ENCODE data around the gene RWDD2A. TPM values are rescaled to one million over a fixed set of nuclear protein-coding genes. Genes with fewer than 3 reads are reported as not detected.

Gene RWDD2A
- total and polyA plus RNA-seq, 2 of the 8 experiments (the other 6 are each of a cell fraction or from before 2014, with no cell fraction given): 2.1 to 3.6 TPM

DNA sequence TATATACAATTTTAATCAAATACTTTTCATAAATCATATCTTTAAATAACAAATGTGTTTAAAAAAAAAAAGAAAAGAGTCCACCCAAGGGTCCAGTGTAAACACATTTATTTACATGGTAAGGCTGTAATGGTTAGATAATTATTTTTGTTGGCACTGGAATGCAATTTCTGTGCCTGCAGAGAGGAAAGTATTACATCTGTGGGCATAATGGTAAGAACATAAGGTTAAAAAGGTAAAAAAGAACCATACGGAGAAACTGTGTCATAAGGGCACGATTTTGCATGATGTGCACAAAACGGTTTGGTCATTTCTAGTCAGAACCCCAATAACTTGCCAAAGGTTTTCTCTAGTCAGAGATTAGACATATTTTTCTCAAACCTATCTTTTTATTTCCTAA lies 54.3 kb downstream of the RWDD2A start (continued):
- TF ChIP-seq, protein P1, sequence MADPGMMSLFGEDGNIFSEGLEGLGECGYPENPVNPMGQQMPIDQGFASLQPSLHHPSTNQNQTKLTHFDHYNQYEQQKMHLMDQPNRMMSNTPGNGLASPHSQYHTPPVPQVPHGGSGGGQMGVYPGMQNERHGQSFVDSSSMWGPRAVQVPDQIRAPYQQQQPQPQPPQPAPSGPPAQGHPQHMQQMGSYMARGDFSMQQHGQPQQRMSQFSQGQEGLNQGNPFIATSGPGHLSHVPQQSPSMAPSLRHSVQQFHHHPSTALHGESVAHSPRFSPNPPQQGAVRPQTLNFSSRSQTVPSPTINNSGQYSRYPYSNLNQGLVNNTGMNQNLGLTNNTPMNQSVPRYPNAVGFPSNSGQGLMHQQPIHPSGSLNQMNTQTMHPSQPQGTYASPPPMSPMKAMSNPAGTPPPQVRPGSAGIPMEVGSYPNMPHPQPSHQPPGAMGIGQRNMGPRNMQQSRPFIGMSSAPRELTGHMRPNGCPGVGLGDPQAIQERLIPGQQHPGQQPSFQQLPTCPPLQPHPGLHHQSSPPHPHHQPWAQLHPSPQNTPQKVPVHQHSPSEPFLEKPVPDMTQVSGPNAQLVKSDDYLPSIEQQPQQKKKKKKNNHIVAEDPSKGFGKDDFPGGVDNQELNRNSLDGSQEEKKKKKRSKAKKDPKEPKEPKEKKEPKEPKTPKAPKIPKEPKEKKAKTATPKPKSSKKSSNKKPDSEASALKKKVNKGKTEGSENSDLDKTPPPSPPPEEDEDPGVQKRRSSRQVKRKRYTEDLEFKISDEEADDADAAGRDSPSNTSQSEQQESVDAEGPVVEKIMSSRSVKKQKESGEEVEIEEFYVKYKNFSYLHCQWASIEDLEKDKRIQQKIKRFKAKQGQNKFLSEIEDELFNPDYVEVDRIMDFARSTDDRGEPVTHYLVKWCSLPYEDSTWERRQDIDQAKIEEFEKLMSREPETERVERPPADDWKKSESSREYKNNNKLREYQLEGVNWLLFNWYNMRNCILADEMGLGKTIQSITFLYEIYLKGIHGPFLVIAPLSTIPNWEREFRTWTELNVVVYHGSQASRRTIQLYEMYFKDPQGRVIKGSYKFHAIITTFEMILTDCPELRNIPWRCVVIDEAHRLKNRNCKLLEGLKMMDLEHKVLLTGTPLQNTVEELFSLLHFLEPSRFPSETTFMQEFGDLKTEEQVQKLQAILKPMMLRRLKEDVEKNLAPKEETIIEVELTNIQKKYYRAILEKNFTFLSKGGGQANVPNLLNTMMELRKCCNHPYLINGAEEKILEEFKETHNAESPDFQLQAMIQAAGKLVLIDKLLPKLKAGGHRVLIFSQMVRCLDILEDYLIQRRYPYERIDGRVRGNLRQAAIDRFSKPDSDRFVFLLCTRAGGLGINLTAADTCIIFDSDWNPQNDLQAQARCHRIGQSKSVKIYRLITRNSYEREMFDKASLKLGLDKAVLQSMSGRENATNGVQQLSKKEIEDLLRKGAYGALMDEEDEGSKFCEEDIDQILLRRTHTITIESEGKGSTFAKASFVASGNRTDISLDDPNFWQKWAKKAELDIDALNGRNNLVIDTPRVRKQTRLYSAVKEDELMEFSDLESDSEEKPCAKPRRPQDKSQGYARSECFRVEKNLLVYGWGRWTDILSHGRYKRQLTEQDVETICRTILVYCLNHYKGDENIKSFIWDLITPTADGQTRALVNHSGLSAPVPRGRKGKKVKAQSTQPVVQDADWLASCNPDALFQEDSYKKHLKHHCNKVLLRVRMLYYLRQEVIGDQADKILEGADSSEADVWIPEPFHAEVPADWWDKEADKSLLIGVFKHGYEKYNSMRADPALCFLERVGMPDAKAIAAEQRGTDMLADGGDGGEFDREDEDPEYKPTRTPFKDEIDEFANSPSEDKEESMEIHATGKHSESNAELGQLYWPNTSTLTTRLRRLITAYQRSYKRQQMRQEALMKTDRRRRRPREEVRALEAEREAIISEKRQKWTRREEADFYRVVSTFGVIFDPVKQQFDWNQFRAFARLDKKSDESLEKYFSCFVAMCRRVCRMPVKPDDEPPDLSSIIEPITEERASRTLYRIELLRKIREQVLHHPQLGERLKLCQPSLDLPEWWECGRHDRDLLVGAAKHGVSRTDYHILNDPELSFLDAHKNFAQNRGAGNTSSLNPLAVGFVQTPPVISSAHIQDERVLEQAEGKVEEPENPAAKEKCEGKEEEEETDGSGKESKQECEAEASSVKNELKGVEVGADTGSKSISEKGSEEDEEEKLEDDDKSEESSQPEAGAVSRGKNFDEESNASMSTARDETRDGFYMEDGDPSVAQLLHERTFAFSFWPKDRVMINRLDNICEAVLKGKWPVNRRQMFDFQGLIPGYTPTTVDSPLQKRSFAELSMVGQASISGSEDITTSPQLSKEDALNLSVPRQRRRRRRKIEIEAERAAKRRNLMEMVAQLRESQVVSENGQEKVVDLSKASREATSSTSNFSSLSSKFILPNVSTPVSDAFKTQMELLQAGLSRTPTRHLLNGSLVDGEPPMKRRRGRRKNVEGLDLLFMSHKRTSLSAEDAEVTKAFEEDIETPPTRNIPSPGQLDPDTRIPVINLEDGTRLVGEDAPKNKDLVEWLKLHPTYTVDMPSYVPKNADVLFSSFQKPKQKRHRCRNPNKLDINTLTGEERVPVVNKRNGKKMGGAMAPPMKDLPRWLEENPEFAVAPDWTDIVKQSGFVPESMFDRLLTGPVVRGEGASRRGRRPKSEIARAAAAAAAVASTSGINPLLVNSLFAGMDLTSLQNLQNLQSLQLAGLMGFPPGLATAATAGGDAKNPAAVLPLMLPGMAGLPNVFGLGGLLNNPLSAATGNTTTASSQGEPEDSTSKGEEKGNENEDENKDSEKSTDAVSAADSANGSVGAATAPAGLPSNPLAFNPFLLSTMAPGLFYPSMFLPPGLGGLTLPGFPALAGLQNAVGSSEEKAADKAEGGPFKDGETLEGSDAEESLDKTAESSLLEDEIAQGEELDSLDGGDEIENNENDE (IDR thresholded peaks at IDR 0.05; ENCODE audit: insufficient replicate concordance, low read length): no peak
- TF ChIP-seq CHD1 (IDR thresholded peaks at IDR 0.05; ENCODE audit: low read depth, low read length) (no peak), GABPA (IDR thresholded peaks at IDR 0.05; ENCODE audit: borderline replicate concordance, insufficient read depth, low read length) (no peak), CBX5 (IDR thresholded peaks at IDR 0.05; ENCODE audit: low read depth, low read length) (no peak), JUND (IDR thresholded peaks at IDR 0.05; ENCODE audit: low read length) (no peak), CEBPB (IDR thresholded peaks at IDR 0.05; ENCODE audit: low read depth, low read length) (no peak), HDAC6 (IDR thresholded peaks at IDR 0.05; ENCODE audit: low read depth, low read length) (no peak), RAD21 (IDR thresholded peaks at IDR 0.05 in 1 of 2, conservative IDR thresholded peaks at IDR 0.05 in 1 of 2; ENCODE audit: low read depth in 2 of 2, low read length in 2 of 2) (no peak), CHD2 (IDR thresholded peaks at IDR 0.05; ENCODE audit: low read length) (no peak)

Measured in H1 (cell line).